NOMO-1 treated with DMSO at 0.1 percent for 48 hours (cell line): Measurements from ENCODE around the gene KANK3.
"Not testable (repeated sequence)": the region's sequence is repeated elsewhere in the genome, so short reads cannot be mapped to it uniquely, and the experiment has no call there.

Experiments
- DNase-seq: peaks from one replicate; lab custom pipeline; 2025; ENCODE audit not compliant: unreplicated experiment; lab: John Stamatoyannopoulos, UW

KANK3 gene

GRCh38 chr19:8371011-8371804 lies 28.1 kb upstream of the KANK3 start:
- DNase-seq: no peak

- DNase-seq: no peak
These were observed 27.3 kb upstream of the KANK3 start for GRCh38 chr19:8370176-8371010.

GRCh38 chr19:8367327-8368001 lies 24.4 kb upstream of the KANK3 start:
- no peak for DNase-seq

GRCh38 chr19:8366961-8367326 lies 23.9 kb upstream of the KANK3 start:
- DNase-seq: no peak

- DNase-seq: no peak
These were observed 23.1 kb upstream of the KANK3 start for GRCh38 chr19:8366121-8366581.

GRCh38 chr19:8363803-8364771 lies 21.0 kb upstream of the KANK3 start, which contains the start of gene ANGPTL4:
Gene ANGPTL4, plus strand, starts transcription at chr19:8364155. Its CDS starts 167 bp downstream, at chr19:8364322.
- no peak for DNase-seq

GRCh38 chr19:8361921-8362793 lies 19.1 kb upstream of the KANK3 start:
- no peak for DNase-seq

- no peak for DNase-seq
These were observed 17.1 kb upstream of the KANK3 start for GRCh38 chr19:8360196-8360595.

- no peak for DNase-seq
These were observed 15.9 kb upstream of the KANK3 start for GRCh38 chr19:8358948-8359347.

- DNase-seq: no peak
These were observed 14.0 kb upstream of the KANK3 start for GRCh38 chr19:8357007-8357521.

- no peak for DNase-seq
These were observed 12.8 kb upstream of the KANK3 start for GRCh38 chr19:8355631-8356402.

GRCh38 chr19:8352845-8353244 lies 9.8 kb upstream of the KANK3 start:
- not testable (repeated sequence) for DNase-seq

- DNase-seq: no peak
These were observed 9.2 kb upstream of the KANK3 start for GRCh38 chr19:8352134-8352827.

GRCh38 chr19:8349629-8350372 lies 6.7 kb upstream of the KANK3 start:
- DNase-seq: not testable (repeated sequence)

- DNase-seq: no peak
These were observed 402 bp upstream of the KANK3 start for GRCh38 chr19:8343483-8343844.

GRCh38 chr19:8342316-8342683 lies 762 bp downstream of the KANK3 start:
- no peak for DNase-seq

- DNase-seq: not testable (repeated sequence)
These were observed 1.6 kb downstream of the KANK3 start for GRCh38 chr19:8341504-8341903.
